ENCODE results near the gene TRABD.

Gene TRABD

GRCh38 chr22:50246242-50247175 is 60.8 kb downstream of the TRABD start:
- DNase-seq, result no peak

DNA sequence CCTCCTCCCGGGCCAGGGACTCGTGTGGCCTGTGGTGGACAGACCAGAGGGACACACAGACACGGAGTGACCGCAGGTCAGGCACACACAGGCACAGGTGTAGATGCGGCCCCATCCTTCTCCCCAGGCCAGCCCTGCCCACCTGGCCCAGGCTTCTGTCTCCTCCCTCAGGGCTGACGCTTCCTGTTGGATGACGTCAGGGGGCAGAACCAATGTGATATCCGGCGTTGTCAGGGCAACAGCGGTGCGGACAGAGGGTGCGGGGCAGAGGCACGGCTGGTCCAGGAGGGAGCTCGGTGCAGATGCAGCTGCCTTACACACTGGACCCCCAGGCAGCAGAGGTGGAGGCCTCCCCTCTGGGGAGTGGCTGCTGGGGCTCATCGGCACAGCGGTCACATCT is 62.0 kb downstream of the TRABD start:
- DNase-seq, result peak; percentile 78 to 81

DNA sequence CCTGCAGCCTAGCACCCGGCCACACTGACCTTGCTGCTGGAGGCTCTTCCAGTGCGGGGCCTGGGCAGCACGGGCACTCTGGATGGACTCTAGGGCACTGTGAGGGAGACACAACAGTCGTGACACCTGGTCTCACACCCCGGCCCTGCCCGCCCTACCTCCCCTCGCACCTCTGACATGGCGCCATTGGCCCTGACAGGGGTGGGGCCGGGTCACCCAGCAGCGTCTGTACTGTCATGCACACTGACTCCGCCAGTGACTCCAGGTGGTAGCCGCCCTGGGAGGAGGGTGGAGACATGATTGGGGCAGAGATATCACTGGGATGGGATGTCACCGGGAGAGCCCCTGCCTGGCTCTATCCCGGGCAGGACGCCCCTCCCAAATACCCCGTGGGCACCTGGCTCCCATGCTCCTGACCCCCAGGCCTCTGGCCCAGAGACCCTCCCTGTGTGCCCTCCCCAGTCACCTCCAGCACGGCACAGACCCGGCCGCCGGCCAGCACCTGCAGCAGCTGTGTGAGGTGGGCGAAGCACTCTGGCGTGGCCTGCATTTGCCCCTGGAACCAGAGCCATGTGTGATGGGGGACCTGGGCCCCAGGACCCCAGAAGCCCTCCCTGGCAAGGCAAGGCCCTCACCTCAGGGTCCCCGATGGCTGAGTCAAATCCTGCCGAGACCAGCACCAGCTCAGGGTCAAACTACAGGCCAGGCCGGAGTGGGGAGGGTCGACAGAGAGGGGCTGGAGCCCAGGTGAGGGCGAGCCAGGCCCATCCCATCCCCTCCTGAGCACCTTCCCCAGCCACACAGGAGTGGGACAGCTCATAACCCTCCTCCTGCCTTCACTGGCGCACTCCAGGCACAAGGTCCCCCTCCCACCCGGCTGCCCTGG is 62.7 kb downstream of the TRABD start:
- no peak for DNase-seq
